B cell (primary cell): ENCODE data around the gene MINDY2. TPM values are rescaled to one million over a fixed set of nuclear protein-coding genes. Genes with fewer than 3 reads are reported as not detected.

Experiments
- ATAC-seq: fragments of 200-7000 bp; cut with Tn5 transposase; one replicate; pipeline ENCODE4 v1.10.0; 2021; ENCODE audit warnings: low read depth, mild to moderate bottlenecking, moderate number of reproducible peaks, moderate library complexity
- CTCF ChIA-PET: fragments of 350-600 bp; sonication (Branson Sonifier 250); formaldehyde crosslinking; loops from one replicate; lab custom pipeline; 2021; ENCODE audit warnings: antibody characterized with exemption, inconsistent platforms; lab: Charles Lee
- POLR2A ChIA-PET: fragments of 350-600 bp; sonication (Branson Sonifier 250); formaldehyde crosslinking; loops from one replicate; lab custom pipeline; 2021; ENCODE audit warnings: antibody characterized with exemption; lab: Charles Lee
- DNase-seq: peaks from one replicate; pipeline ENCODE4 v3.0.0; 2013
- H2AFZ ChIP-seq: 2 replicates; pipeline ENCODE4 v1.6.1; 2012; ENCODE audit warnings: mild to moderate bottlenecking, low read depth, low read length; ENCODE audit not compliant: insufficient read depth, poor library complexity, severe bottlenecking
- H3K27ac ChIP-seq, 2 donors: 1 replicate in 1 of 2; 2 replicates in 1 of 2; pipeline ENCODE4 v1.5.1; 2012 to 2013; ENCODE audit warnings: low read length in 2 of 2, mild to moderate bottlenecking in 2 of 2, moderate library complexity in 1 of 2
- H3K27me3 ChIP-seq, 4 experiments: fragments of 200-600 bp in 1 of 4; sonication (generic) in 1 of 4; replicated peaks in 1 of 4; 1 replicate in 2 of 4; 2 replicates in 2 of 4; pipeline versions ENCODE4 v1.6.1 to v1.7.0; 2013 to 2016; ENCODE audit warnings: low read length in 3 of 4, mild to moderate bottlenecking in 2 of 4, mixed read lengths in 1 of 4, moderate library complexity in 1 of 4; ENCODE audit not compliant: insufficient read depth in 4 of 4, control insufficient read depth in 3 of 4; ENCODE audit errors: control extremely low read depth in 1 of 4
- H3K36me3 ChIP-seq, 2 experiments: replicated peaks in 1 of 2; 1 replicate in 1 of 2; 2 replicates in 1 of 2; pipeline versions ENCODE4 v1.6.1 to v1.7.1; 2013; ENCODE audit warnings: low read length in 1 of 2; ENCODE audit not compliant: insufficient read depth in 2 of 2, control insufficient read depth in 1 of 2; ENCODE audit errors: control extremely low read depth in 1 of 2, extremely low read depth in 1 of 2
- H3K4me1 ChIP-seq, 2 donors: fragments of 200-600 bp in 1 of 2; sonication (generic) in 1 of 2; 1 replicate in 1 of 2; 2 replicates in 1 of 2; pipeline versions ENCODE4 v1.5.1 to v1.6.1; 2013 to 2017; ENCODE audit warnings: low read length in 2 of 2; ENCODE audit not compliant: control insufficient read depth in 2 of 2, insufficient read depth in 2 of 2
- H3K4me2 ChIP-seq: replicated peaks from 2 replicates; pipeline ENCODE3; 2012; ENCODE audit warnings: mild to moderate bottlenecking, low read depth, low read length; ENCODE audit not compliant: poor library complexity, severe bottlenecking
- H3K4me3 ChIP-seq, 5 experiments: fragments of 200-600 bp in 1 of 5; sonication (generic) in 1 of 5; 1 replicate in 3 of 5; 2 replicates in 2 of 5; pipeline versions ENCODE4 v1.5.1 to v1.7.0; 2011 to 2016; ENCODE audit warnings: low read length in 4 of 5, mild to moderate bottlenecking in 4 of 5, low read depth in 2 of 5, control low read depth in 1 of 5, moderate library complexity in 1 of 5; ENCODE audit not compliant: insufficient read depth in 1 of 5; ENCODE audit errors: control extremely low read depth in 1 of 5, extremely low read depth in 1 of 5
- H3K79me2 ChIP-seq: fragments of 200-600 bp; sonication (generic); one replicate; pipeline ENCODE4 v1.6.0; 2016; ENCODE audit warnings: low read length; ENCODE audit not compliant: control insufficient read depth, insufficient read depth
- H3K9ac ChIP-seq: fragments of 200-600 bp; sonication (generic); 2 replicates; pipeline ENCODE4 v1.6.1; 2017; ENCODE audit warnings: mild to moderate bottlenecking, low read length, moderate library complexity
- H3K9me3 ChIP-seq, 3 donors: one replicate each; pipeline versions ENCODE4 v1.6.1 to v1.7.1; 2013; ENCODE audit warnings: low read length in 2 of 3; ENCODE audit not compliant: control insufficient read depth in 2 of 3, insufficient read depth in 1 of 3; ENCODE audit errors: control extremely low read depth in 1 of 3
- H4K20me1 ChIP-seq: 2 replicates; pipeline ENCODE4 v1.6.0; 2012; ENCODE audit warnings: mild to moderate bottlenecking, low read length; ENCODE audit not compliant: insufficient read depth, control insufficient read depth, poor library complexity, severe bottlenecking
- H3K27ac Mint-ChIP-seq: one replicate; pipeline ENCODE4 v1.8.0; 2021; ENCODE audit warnings: mixed read lengths
- H3K27me3 Mint-ChIP-seq: one replicate; pipeline ENCODE4 v1.8.0; 2021; ENCODE audit warnings: mixed read lengths
- H3K4me1 Mint-ChIP-seq: one replicate; pipeline ENCODE4 v1.8.0; 2021; ENCODE audit warnings: mixed read lengths
- H3K4me3 Mint-ChIP-seq: one replicate; pipeline ENCODE4 v1.8.0; 2021; ENCODE audit warnings: mixed read lengths
- H3K9me3 Mint-ChIP-seq: one replicate; pipeline ENCODE4 v1.8.0; 2022; ENCODE audit warnings: mixed read lengths; ENCODE audit not compliant: insufficient read depth
- CTCF ChIP-seq: fragments of 200-600 bp; IDR thresholded peaks from one replicate; pipeline ENCODE4 v1.8.0; 2022; ENCODE audit warnings: antibody characterized with exemption, mild to moderate bottlenecking
- EZH2 ChIP-seq: IDR thresholded peaks from 2 replicates; pipeline ENCODE4 v1.6.1; 2012; ENCODE audit warnings: borderline replicate concordance, low read depth, mild to moderate bottlenecking, moderate library complexity, low read length; ENCODE audit not compliant: insufficient read depth, poor library complexity, severe bottlenecking
- WGBS: methylation state at CpG from one replicate; pipeline ENCODE4 v1.1.5; 2013; ENCODE audit warnings: missing lambda C conversion rate; ENCODE audit not compliant: insufficient coverage; 5-methylcytosine and 5-hydroxymethylcytosine counted together
- intact Hi-C: fragments of 100-400 bp; cut with micrococcal nuclease; formaldehyde crosslinking; loops from one replicate; pipeline ENCODE4 v1.10.0; 2022
- polyA plus RNA-seq: library from polyadenylated mRNA; depleted of rRNA; stranded (reverse); fragments of >200 nt; gene quantifications from 2 replicates; pipeline ENCODE4 v1.2.3, GENCODE V29; 2012
- total RNA-seq, 2 donors: library from RNA; stranded (reverse); fragments of 120-200 nt in 1 of 2; gene quantifications; 1 replicate in 1 of 2; 2 replicates in 1 of 2; pipeline versions ENCODE4 v1.2.3 to v1.2.4, GENCODE V29; 2013 to 2022

MINDY2 gene
- total and polyA plus RNA-seq, 2 donors (not counting 1 experiment from before 2014, with no cell fraction given), result 2.3 to 16.6 TPM

- Histone ChIP-seq H3K36me3 (no peaks in the 10 kb centered on the region), H3K27ac (no peak overlapping the region), H3K9ac (no peak overlapping the region), H3K4me1 (no peaks in the 10 kb centered on the region), H2AFZ (no peak overlapping the region), H4K20me1 (no peaks in the 10 kb centered on the region), H3K4me2 (no peak overlapping the region), H3K9me3 (no peaks in the 10 kb centered on the region), H3K4me3 (no peak overlapping the region), H3K27me3 (no peaks in the 10 kb centered on the region), H3K79me2 (no peaks in the 10 kb centered on the region)
- ChIA-PET CTCF (interaction anchor here (3.1 kb wide), 1 partner anchor 15 kb away, joined by 16 read pairs; the partner anchor contains the start of gene MINDY2), POLR2A (no interaction called here)
- Mint-ChIP-seq H3K4me3 (no peak overlapping the region), H3K4me1 (no peaks in the 10 kb centered on the region), H3K27ac (no peak overlapping the region), H3K27me3 (peaks cover 8% of the 10 kb centered on the region), H3K9me3 (no peaks in the 10 kb centered on the region)
- TF ChIP-seq CTCF (no peak), EZH2 (no peak)
- ATAC-seq, result no peak
- no peak for DNase-seq
- intact Hi-C loops, result loop anchor here (5.0 kb wide), 1 partner anchor 529 kb away; no protein-coding TSS in a partner anchor
- 96% methylated on average over 5 of the region's 6 CpGs for WGBS
Observed at GRCh38 chr15:58755956-58756355, 15.1 kb upstream of the MINDY2 start.

GRCh38 chr15:58758141-58758540, 13.0 kb upstream of the MINDY2 start:
- Histone ChIP-seq H2AFZ (no peak overlapping the region), H3K9ac (no peak overlapping the region), H3K79me2 (no peaks in the 10 kb centered on the region), H3K4me2 (no peak overlapping the region), H3K9me3 (no peaks in the 10 kb centered on the region), H3K4me3 (no peak overlapping the region), H3K36me3 (no peaks in the 10 kb centered on the region), H4K20me1 (no peaks in the 10 kb centered on the region), H3K27ac (no peak overlapping the region), H3K4me1 (no peaks in the 10 kb centered on the region), H3K27me3 (no peaks in the 10 kb centered on the region)
- no peak for TF ChIP-seq EZH2
- TF ChIP-seq CTCF, result no peak
- ChIA-PET POLR2A (no interaction called here), CTCF (interaction anchor here (3.1 kb wide), 1 partner anchor 12 kb away, joined by 16 read pairs; the partner anchor contains the start of gene MINDY2)
- Mint-ChIP-seq H3K4me1 (no peaks in the 10 kb centered on the region), H3K9me3 (peaks cover 2% of the 10 kb centered on the region), H3K4me3 (no peak overlapping the region), H3K27me3 (peaks cover 8% of the 10 kb centered on the region), H3K27ac (no peak overlapping the region)
- WGBS, result 60% methylated on average over 1 of the region's 3 CpGs
- ATAC-seq, result no peak
- no peak for DNase-seq
- intact Hi-C loops, result loop anchor here (5.0 kb wide), 1 partner anchor 531 kb away; no protein-coding TSS in a partner anchor
